ENCODE results near the gene KAT7.

Gene KAT7

DNA sequence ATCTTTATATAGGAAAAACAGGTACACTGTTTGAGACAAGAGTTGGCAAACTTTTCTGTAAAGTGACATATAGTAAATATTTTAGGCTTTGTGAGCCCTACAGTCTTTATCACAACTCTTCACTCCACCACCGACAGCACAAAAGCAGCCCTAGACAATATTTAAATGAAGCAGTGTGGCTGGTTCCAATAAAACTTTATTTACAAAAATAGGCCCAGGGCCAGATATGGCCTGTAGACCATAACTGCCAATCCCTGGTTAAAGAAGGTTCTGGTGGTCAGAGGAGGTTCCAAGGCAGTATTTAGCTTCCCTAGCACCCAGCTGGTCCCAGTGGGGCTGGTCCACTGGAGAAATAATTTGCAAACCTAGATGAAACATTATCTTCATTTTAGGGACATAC is 28.2 kb upstream of the KAT7 start:
- in situ Hi-C loops (cut with HindIII; ENCODE audit: low sequenced_read_pairs): no loop called here

DNA sequence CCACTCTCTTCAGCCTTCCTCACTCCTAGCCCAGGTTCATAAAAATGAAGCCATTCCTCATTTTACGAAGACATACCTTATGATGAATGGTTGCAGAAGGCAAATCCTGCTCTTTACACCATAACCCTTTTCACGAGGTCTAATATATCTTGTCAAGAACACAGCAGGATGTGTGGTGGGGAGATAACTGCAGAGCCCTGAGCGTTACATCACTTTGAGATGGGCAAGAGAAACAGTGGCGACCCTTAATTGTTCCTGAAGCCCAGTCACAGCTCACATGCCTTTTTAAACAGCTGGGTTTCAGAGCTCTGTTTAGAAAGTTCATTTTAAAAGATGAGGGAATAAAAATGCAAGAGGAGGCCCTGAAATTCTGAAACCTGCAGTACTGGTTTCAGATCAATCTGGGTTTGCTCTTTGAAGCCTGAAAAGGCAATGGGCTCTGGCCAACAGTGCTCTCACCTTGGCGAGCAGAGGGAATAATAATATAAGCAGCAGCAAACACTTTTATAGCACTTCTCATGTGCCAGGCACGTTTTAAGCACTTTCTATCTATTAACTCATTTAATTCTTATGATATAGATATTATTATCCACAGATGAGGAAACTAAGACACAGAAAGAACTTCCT is 27.4 kb upstream of the KAT7 start:
- in situ Hi-C loops (cut with HindIII; ENCODE audit: low sequenced_read_pairs): no loop called here

DNA sequence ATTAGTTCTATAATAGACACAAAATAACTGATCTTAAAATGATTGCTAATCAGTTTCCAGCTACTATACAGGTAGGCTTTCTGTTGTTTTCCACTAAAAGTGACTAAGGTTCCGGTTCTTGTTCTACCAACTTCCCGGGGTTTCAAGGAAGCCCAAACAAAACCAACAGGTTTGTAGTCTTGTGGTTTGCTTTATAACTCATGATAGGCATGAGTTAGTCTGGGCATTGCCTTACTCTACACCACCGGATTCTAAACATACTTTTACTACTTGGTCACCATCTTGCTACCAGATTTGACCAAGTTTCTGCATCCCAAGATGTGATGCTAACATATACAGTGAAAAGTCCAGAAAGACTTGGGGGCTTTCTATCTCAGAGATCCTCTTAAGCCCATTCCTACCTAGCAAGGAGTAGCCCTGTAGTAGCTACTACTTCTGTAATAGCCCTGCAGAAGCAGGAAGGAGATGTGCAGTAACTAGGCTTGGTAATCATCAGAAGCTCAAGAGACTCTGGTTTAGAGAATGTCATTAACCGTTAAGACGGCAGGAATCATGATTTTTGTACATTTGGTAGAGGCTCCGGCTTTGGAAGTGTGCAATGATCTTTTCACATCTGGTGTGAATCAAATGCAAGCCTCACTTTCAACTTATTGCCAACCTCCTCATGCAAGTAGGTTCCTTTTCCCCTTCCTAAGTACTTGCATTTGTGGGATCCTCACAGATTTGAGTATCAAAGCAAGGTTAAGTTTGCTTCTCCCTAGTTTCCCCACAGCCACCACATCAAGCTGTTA is 26.1 kb upstream of the KAT7 start:
- in situ Hi-C loops (cut with HindIII; ENCODE audit: low sequenced_read_pairs): no loop called here

DNA sequence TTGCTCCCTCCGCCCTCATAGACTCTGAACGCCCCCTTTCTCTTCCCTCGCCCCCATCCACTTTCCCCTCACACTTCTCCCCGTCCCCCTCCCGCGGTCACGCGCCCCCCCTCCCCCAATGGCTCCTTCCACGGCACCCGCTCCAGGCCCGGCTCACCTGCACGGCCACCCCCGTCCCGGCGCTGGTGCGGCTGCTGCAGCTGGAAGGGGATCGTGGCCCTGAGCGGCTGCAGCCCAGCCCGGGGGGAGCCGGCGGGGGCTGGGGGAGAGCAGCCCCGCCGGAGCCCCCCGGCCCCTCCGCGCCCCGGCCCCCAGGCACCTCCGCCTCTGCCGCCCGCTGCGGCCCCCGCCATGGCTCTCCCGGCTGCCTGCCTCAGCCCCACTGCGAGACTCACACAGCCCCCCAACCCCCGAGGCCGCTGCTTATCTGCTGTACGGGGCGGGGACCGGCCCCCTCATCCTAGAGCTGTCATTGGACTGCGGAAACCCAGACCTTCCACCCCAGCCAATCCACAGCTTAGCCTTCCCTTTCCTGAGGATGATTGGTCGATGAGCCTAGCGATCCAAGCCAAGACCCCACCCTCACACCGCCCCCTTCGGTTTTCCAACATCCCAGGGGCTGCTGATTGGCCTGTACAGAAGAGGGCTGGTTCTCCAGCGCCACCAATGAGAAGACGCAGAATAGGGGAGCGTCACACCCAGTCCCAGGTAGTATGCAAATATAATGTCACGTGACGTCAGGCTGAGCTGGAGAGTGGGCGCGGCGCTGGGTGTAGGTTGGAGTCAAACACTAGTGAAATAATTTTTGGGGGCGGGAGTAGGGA is 24.5 kb upstream of the KAT7 start, which contains the start of gene FAM117A:
Gene FAM117A, minus strand, starts transcription at position 397 of the 824 bp plus-strand sequence. Its CDS starts 44 bp downstream, at position 353.
- in situ Hi-C loops (cut with HindIII; ENCODE audit: low sequenced_read_pairs): no loop called here

DNA sequence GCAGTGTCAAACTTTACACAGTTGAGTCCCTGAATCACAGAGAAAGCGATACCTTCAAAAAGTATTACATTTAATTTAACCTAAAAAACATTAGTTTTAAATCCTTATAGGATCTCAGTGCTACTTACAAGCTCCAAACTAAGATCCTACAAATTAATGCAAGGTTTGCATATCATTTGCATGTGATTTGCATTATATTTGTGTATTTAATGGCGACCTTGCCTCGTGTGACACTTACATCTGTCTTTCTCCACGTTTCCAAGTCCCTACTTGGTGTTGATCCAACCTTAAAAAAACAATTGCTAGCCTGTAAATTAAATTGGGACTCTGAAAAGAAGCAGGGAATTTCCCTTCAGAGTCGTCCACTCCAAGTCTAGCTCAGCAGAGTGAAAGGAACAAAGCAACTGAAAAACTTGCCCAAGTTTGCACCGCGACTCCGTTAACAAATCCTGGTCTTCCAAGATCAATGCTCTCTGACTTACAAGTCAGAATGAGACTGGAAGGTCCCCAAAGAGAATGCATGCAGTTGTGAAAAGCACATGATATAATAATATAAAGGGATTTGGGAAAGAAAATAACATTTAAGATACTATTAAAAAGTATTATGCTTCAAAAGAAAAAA is 23.8 kb upstream of the KAT7 start:
- in situ Hi-C loops (cut with HindIII; ENCODE audit: low sequenced_read_pairs): no loop called here

DNA sequence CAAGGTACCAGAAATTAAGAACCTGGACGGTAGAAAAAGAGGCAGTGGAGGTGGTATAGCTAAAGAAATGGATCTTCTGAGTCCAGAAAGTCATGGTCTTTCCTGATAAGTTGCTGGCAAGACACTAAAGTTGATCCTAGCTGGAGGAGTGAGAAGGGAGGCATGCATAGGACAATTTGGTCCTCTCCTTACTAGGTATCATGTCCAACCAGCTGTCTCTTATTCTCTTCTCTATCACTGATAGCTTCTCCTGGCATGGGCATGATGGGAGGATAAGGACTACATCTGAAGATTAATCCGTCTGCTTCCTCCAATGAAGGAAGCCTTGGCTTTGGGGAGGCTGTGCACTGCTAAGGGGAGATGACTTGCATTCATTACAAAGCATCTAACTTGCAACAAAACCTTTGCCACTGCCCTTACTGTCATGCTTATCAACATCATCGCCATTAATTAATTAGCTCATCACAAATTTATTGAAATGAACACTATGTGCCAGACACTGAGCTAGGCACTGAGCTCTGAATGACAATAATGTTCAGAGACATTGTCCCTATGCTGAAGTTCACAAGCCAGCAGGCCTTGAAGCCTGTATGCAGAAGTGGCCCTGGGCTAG is 21.5 kb upstream of the KAT7 start:
- in situ Hi-C loops (cut with HindIII; ENCODE audit: low sequenced_read_pairs): no loop called here

DNA sequence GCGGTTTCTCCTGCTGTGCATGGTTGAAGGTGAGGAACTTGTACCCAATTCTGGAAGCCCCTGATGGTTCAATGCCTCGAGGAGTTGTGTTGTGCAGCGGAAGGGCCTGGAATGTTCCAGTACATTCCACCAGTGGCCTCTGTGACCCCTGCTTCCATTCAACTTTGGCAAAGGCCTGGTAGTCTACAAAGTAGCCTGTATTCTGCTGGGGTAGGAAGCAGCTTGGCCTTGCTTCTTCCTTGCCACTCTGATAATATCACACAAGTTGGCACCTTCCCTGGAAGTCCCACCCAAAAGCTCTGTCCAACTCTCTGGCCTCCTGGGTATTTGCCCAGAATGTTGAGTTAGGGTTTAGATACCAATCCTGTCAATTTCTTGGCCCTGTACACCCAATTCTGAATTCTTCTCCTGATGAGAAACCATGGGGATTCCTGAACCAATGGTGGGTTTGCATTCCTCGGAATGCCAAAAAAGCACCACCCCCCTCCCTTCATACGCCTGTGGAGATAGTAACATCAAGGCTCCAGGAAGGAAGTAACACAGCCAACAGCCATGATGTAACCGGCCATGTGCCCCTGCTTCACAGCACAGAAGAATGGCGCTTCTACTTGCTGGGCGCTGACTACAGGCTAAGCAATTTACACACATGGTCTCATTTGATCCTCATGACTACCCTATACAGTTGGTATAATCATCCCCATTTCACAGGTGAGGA is 12.8 kb upstream of the KAT7 start:
- in situ Hi-C loops (cut with HindIII; ENCODE audit: low sequenced_read_pairs): no loop called here

DNA sequence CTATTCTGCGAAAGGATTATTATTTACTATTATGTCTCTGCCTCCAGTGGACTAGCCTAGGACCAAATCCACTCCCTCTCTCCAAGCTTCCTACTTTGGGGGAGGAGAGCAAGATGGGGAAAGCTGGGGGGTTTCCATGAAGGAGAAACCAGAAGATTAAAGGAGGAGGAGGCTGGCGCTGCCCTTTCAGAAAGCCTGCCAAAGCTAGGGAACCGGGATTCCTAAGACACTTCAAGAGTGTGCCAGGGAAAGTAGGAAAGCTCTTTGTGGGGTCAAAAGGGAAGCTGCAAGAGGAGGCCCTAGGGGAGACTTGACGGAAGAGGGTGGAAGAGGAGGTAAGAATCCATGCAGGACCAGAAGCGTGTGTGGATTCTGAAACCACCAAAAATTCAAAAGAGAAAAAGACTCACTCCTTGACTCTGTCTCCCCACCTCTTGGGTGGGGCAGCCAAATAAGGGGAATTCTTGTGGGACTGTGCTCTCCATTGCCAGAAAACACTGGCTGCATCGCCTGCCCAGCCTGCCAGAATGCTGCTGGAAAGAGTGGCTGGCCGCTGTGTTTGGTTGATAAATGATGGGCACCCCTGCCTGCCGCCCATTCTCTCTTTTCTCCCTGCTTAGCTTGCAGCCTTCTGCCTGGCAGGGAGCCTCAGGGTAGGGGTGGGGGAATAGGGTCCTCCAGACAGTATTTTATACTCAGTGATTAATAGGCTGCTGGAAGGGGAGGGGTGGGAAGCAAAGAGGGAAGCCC is 11.8 kb upstream of the KAT7 start:
- in situ Hi-C loops (cut with HindIII; ENCODE audit: low sequenced_read_pairs): no loop called here

DNA sequence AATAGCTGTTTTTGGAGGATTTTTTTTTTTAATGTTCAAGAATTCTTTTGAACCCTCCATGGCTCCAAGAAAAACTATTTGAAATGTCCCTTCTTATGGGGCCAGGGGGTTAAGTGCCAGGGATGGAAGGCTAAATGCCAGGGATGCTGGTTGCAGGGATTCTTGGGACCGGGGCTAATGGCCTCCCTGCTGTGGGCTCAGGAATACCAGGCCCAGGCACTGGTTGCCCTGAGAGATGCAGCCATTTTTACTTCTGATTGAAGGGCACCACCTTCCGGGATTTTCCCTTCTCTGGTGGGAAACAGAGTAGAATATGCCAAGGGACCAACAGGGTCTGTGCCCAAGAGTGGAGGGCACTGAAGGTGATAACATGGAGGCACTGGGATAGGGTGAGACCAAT is 10.9 kb upstream of the KAT7 start:
- in situ Hi-C loops (cut with HindIII; ENCODE audit: low sequenced_read_pairs): no loop called here

DNA sequence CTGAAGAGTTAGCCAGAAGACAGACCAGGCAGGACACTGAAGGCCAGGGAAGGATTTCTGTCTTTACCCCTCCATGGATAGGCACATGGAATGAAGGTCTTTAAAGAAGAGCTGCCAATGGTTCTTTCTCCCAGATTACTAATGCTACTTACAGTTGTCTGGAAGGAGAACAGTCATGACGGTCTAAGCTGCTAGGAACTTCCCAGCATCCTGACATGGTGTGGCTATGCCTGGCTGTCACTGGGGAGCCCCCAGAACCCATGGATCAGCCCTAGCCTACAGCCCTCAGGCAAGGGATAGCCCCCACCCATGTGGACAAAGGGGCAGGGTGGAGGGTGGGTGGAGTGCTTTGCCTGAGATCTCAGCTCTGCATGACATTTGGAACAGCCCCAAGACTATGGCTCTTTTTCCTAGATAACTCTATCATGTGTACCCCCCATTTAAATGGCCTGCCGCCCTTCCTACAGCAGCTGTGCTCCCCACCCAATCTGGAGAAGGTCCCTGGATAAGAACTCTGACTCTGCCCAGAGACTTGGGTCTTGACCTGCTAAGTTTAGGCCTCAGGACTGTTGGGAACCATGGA is 9.2 kb upstream of the KAT7 start:
- in situ Hi-C loops (cut with HindIII; ENCODE audit: low sequenced_read_pairs): no loop called here

DNA sequence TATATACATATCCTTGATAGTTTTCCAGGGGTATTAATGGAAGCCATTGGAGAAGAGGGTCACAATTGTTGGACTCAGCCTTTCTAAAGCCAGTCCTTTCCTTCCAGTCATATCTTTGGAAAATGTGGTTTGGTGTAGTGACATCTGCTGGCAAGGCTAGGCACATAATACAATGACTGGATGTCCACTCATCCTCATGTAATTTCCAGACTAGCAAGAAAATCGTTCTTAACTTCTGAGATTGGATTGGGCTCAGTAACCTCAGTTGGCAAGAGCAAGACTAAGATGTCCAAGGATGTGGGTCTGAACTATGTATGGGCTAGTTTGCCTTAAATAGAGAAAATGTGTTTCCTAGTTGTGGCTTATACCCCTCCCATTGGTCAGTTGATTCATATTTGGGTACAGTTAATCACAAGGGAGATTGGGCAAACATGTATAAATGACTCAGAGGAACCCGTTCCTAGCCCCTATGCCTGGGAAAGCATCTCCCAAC is 8.7 kb upstream of the KAT7 start:
- in situ Hi-C loops (cut with HindIII; ENCODE audit: low sequenced_read_pairs): no loop called here

DNA sequence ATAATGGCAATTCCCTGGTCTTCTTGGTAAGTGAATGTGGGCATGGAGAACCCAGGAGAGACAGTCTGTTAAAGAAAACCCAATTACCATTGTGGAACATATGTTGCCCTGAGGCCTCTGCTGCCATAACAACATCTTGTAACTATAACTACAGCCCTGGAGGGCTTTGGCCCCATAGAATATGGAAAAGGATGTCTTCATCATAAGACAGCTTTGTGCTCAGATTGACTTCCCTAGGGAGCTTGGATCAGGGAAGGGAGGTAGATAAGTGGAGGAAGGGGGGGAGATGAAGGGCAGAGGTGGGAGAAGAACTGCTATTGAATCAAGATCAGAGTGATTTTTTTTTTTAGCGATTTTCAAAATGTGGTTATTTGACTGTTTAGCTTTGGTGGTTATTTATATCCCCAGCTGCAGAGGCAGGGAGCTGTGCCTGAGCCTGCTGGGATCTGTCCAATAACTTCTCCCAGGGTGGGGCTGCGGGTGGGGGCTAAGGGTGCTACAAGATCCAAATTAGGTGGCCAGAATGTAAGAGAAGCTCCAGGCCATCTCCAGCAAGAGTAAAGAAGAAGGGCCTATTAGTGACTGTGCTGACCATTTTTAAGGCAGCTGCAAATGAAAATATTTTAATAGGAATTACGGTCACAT is 5.3 kb upstream of the KAT7 start:
- in situ Hi-C loops (cut with HindIII; ENCODE audit: low sequenced_read_pairs): no loop called here

DNA sequence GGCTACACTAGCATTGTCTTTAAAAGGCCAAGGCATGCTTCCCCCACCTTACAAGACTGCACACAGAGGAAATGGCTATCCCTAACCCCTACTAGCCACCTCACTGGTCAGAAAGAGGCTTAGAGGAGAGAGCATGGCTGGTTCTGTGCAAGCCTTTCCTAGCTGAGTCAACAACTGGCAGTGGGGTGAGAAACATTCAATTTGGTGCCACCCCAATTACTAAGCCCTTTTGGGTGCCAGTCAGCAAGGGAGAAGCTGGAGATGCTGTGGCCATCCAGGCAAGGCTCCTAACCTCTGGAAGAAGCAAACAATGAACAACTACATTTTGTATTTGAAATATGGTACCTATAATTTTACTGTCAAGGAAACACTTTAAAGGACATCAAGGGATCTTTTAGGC is 4.7 kb upstream of the KAT7 start:
- in situ Hi-C loops (cut with HindIII; ENCODE audit: low sequenced_read_pairs): no loop called here

DNA sequence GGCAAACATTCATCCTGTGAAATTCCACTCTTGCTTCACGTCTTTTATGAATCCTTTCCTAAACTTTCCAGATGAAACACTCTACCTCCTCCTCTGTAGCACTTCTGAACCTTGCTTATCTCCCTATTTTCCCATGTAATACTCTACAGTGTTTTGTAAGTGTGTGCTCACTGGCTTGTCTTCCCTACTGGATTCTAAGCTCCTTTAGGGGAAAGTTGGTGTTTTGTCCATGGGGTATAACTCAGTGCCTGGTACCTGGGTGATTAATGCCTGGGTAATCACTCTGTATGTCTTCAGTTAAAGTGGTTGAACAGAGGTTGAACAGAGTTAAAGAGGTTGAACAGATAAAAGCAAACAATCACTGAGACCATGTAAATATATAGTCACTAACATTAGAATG is 3.8 kb upstream of the KAT7 start:
- in situ Hi-C loops (cut with HindIII; ENCODE audit: low sequenced_read_pairs): no loop called here

DNA sequence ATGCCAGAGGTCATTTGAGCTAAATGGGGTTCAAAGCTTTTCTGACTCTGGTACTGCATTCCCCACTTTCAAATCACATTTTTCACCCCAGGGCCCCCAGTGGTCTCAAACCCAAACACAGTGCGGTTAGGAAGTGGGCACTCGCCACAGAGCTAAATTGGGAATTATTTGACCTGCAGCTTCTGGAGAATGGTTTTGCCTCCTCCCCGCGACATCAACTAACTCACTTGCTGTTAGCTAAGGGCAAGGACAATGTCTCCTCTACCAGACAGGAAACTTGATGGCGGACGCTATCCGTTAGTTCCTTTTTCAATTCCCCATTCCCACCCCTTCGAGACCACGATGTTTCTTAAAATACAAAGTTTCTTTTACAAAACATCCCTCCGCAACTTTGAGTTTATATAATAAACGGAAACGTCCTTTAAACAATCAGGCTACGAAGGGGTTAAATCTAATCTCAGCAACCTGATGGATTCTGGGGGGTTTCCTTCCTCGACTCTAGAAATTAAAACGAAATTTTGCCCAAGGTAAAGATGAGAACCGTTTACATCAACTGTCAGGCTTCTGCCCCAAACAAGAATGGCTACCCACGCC is 500 bp upstream of the KAT7 start:
- in situ Hi-C loops (cut with HindIII; ENCODE audit: low sequenced_read_pairs): no loop called here

DNA sequence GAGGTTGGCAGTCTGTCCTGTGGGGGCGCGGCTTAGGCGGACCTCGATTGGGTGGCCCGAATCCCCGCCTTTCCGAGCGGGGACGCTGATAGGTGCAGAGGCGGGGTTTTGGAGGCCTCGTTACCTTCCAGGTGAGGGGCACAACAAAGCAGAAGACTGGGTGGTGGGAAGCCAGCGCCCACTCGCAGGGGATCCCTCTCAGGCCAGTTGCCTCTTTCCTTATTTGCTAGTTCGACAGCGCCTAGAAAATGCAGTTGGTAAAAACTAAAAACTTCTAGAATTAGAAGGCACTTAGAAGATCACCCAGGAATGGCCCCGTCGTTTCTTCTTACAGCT is 730 bp downstream of the KAT7 start:
- in situ Hi-C loops (cut with HindIII; ENCODE audit: low sequenced_read_pairs): no loop called here

DNA sequence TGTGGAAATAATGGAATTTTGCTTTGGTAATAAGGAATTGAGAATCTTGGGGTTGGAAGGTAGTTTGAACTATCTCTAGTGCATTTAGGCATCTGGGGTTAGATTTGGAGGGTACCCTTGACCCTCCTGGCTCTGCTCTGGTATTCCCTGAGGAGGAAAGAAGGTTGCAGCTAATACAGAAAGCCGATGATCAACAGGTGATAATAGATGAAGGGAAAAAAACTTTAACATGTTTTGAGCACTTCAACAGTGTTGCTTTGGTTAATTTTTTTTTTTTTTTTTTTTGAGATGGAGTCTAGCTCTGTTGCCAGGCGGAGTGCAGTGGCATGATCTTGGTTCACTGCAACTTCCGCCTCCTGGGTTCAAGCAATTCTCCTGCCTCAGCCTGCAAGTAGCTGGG is 4.8 kb downstream of the KAT7 start:
- in situ Hi-C loops (cut with HindIII; ENCODE audit: low sequenced_read_pairs): no loop called here

DNA sequence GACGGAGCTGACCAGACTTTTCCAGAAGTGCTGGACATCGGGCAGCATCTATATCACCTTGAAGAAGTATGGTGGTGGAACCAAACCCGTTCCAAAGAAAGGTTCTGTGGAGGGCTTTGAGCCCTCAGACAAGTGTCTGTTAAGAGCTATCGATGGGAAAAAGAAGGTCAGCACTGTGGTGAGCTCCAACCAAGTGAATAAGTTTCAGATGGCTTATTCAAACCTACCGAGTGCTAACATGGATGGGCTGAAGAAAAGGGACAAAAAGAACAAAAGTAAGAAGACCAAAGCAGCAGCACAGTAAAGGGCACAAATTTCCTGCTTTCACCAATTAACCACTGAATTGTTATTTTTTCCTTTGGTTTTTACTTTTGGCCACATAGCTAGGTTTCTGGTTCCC is 6.9 kb downstream of the KAT7 start:
- in situ Hi-C loops (cut with HindIII; ENCODE audit: low sequenced_read_pairs): no loop called here
